BE2C (cell line): ENCODE measurements around the gene VWF.
A peak's percentile ranks its signal among the peaks of the same experiment; 100 is the strongest.

ENCODE experiments used
- DNase-seq: peaks from one replicate; pipeline ENCODE4 v3.0.0-alpha.2; 2020
- H3K27me3 ChIP-seq: fragments of 250-450 bp; sonication (Bioruptor Pico); 2 replicates; pipeline ENCODE4 v1.5.1; 2020; ENCODE audit warnings: mild to moderate bottlenecking
- H3K36me3 ChIP-seq: fragments of 250-450 bp; sonication (Bioruptor Pico); 2 replicates; pipeline ENCODE4 v1.5.1; 2020; ENCODE audit warnings: mild to moderate bottlenecking
- H3K4me1 ChIP-seq: fragments of 250-450 bp; sonication (Bioruptor Pico); 2 replicates; pipeline ENCODE4 v1.5.1; 2020
- H3K4me3 ChIP-seq: 2 replicates; pipeline ENCODE4 v1.5.1; 2011; ENCODE audit warnings: low read depth, low read length
- H3K9me3 ChIP-seq: fragments of 250-450 bp; sonication (Bioruptor Pico); 2 replicates; pipeline ENCODE4 v1.5.1; 2020
- CTCF ChIP-seq: IDR thresholded peaks from 2 replicates; pipeline ENCODE4 v1.5.1; 2012; ENCODE audit warnings: mild to moderate bottlenecking, low read depth, low read length

Gene VWF

GRCh38 chr12:6038160-6038559 lies 86.3 kb downstream of the VWF start:
- H3K9me3 ChIP-seq, result no peaks in the 10 kb centered on the region
- peak; percentile 86 for TF ChIP-seq CTCF
- H3K36me3 ChIP-seq, result no peaks in the 10 kb centered on the region
- H3K4me1 ChIP-seq, result no peaks in the 10 kb centered on the region
- peak; percentile 61 for DNase-seq
- H3K4me3 ChIP-seq, result no peak overlapping the region
- H3K27me3 ChIP-seq, result no peaks in the 10 kb centered on the region

- TF ChIP-seq CTCF, result no peak
- no peaks in the 10 kb centered on the region for H3K9me3 ChIP-seq
Observed at GRCh38 chr12:6037459-6037858, 87.0 kb downstream of the VWF start.

GRCh38 chr12:6036509-6036908 lies 88.0 kb downstream of the VWF start:
- H3K36me3 ChIP-seq, result no peaks in the 10 kb centered on the region
- no peaks in the 10 kb centered on the region for H3K27me3 ChIP-seq
- TF ChIP-seq CTCF, result no peak
- H3K4me1 ChIP-seq, result no peaks in the 10 kb centered on the region
- DNase-seq, result no peak
- H3K9me3 ChIP-seq, result no peaks in the 10 kb centered on the region
- H3K4me3 ChIP-seq, result no peak overlapping the region

More at GRCh38 chr12:6037459-6037858, 87.0 kb downstream of the VWF start:
- Histone ChIP-seq H3K4me1 (no peaks in the 10 kb centered on the region), H3K36me3 (no peaks in the 10 kb centered on the region), H3K4me3 (no peak overlapping the region), H3K27me3 (no peaks in the 10 kb centered on the region)
- no peak for DNase-seq

DNA sequence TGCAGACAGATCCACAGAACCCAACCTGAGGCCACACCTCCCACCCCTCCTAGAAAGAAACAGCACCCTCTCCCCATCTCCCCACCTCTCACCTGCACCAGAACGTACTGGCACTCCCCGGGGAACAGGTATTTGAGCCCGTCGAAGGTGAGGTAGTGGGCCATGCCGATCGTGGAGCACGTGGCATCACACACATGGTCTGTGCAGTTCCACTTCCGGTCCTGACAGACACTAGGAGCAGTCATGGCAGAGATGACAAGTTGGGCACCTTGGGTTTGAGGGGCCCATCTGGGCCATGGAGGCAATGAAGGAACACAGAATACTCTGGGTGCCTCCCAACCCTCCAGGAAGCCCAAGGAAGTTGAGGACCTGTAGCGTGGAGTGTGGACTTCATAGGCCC lies 89.9 kb downstream of the VWF start:
- Histone ChIP-seq H3K27me3 (no peaks in the 10 kb centered on the region), H3K4me3 (no peak overlapping the region), H3K36me3 (no peaks in the 10 kb centered on the region), H3K4me1 (no peaks in the 10 kb centered on the region), H3K9me3 (no peaks in the 10 kb centered on the region)
- TF ChIP-seq CTCF, result no peak
- DNase-seq, result no peak

GRCh38 chr12:6033546-6033945 lies 90.9 kb downstream of the VWF start:
- Histone ChIP-seq H3K4me3 (no peak overlapping the region), H3K4me1 (no peaks in the 10 kb centered on the region), H3K27me3 (no peaks in the 10 kb centered on the region), H3K9me3 (no peaks in the 10 kb centered on the region), H3K36me3 (no peaks in the 10 kb centered on the region)
- no peak for DNase-seq
- TF ChIP-seq CTCF, result no peak

DNA sequence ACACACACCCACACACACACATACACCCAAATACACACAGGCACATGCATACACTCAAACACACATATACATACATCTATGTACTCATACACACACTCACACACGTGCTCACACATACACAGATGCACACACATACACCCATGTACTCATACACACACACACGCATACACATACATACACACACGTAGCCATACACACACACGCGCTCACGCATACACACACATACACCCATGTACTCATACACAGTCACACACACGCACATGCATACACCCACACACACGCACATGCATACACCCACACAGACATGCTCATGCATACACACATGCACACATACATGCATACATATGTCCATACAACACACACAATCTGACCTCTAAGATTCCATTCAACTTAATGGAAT lies 91.7 kb downstream of the VWF start:
- no peak for TF ChIP-seq CTCF

More for the DNA sequence above, 91.7 kb downstream of the VWF start:
- Histone ChIP-seq H3K4me3 (no peak overlapping the region), H3K4me1 (no peaks in the 10 kb centered on the region), H3K9me3 (0 out of 2 replicates have a peak, but pooled peaks cover 3% of the 10 kb centered on the region), H3K27me3 (no peaks in the 10 kb centered on the region), H3K36me3 (no peaks in the 10 kb centered on the region)
- no peak for DNase-seq
